Epidermal melanocyte (primary cell): ENCODE measurements around the gene CECR2.

Experiments used
- DNase-seq: peaks from one replicate; pipeline ENCODE4 v3.0.0; 2011; ENCODE audit warnings: low spot score; ENCODE audit not compliant: insufficient read length

CECR2 gene

GRCh38 chr22:17566776-17567175 is 197.5 kb downstream of the CECR2 start:
- no peak for DNase-seq

DNA sequence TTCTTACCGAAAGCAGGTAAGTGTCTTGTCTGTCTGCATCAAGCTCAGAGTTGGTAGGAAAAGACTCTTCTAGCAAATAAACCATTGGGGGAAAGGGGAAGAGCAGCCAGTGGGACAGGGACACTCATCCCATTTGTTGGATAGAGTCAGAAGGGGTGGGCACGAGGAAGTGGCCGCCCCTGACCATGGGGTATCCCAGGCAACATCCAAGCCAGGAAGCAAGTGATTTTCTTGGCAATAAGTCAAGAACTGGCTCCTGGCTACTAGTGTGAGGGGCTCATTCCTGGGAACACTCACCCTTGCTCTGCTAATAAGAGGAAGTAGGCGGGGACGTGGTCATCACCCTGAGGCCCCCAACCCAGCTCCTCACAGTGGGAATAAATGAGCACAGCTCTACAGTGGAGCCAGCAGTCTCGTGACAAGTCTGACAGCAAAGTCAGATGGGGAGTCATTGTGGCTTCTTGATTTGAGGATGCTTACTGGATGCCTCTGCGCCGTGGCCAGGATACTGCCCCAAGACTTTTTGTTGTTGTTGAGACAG is 200.8 kb downstream of the CECR2 start:
- no peak for DNase-seq

- DNase-seq, result peak; percentile 46
These were observed 201.8 kb downstream of the CECR2 start for GRCh38 chr22:17570851-17571631.

- no peak for DNase-seq
These were observed 205.9 kb downstream of the CECR2 start for GRCh38 chr22:17575151-17575550.

- DNase-seq, result no peak
These were observed 206.4 kb downstream of the CECR2 start for GRCh38 chr22:17575681-17576080.

- peak; percentile 48 for DNase-seq
These were observed 207.2 kb downstream of the CECR2 start for GRCh38 chr22:17576470-17576869.

GRCh38 chr22:17578136-17578754 is 209.0 kb downstream of the CECR2 start:
- DNase-seq, result peak; percentile 30

DNA sequence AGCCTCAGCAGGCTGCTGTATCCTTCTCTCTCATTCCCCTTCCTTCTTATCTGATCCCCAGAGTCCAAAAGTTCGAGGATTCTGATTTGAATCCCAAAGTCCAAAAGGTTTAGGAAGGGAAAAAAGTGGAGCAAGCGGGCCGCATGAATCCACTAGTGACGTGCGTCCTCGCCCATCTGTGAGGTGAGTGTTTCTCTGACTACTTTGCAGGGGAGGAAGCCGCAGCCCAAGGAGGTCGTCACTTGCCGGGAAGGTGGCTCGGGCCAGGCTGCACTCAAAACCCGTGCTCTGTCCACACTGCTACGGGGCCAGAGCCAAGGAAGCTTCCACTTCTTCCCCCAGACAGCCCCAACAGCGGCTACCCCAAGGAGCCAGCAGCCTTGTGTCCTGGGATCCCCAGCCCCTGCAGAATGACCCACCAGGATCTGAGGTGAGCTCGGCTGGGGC is 210.3 kb downstream of the CECR2 start:
- no peak for DNase-seq

DNA sequence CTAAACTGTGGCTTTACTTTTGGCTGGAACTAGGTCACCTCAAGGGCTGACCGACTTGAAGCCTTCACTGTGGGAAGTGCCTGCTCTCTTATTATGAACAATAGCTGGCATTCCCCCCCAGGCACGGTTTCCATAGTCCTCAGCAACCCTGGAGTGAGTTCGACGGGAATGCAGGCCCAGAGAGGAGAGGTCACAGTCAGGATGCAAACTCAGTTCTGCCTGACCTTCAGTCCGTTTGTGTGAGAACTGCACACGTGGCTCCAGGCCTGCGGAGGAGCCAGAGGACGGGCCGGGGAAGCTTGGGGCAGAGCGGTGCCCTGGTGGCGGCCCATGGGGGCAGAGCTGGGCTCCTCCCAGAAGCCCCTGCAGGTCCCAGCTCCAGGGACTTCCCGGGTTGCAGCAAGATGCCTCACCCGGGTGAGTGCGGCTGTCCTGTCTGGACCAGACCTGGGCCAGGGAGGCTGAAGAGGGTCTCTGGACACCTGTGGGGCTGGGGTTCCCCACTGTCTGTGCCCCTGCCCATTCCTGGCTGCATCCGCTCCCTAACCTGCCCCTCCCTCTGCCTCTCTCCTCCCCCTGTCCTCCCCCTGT is 211.3 kb downstream of the CECR2 start:
- no peak for DNase-seq

- DNase-seq, result no peak
These were observed 211.8 kb downstream of the CECR2 start for GRCh38 chr22:17581056-17581455.

DNA sequence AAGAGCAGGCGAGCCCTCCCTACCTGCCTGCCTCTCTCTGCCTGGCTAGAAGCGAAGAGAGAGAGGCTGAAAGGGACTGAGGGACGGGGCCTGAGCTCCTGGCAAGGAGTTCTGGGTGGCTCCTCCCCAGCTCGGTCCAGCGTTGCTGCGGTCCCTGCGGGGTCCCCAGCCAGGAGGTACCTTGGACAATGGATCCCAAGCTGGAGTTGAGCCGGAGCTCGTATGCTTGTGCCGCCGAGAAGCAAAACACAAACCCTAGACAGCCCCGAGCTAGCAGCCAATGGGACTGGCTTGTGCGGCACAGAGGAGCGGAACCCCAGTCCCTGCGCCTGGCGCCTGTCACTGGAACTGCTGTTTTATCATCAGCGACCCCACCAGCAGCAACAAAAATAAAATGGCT is 212.4 kb downstream of the CECR2 start:
- DNase-seq, result no peak

DNA sequence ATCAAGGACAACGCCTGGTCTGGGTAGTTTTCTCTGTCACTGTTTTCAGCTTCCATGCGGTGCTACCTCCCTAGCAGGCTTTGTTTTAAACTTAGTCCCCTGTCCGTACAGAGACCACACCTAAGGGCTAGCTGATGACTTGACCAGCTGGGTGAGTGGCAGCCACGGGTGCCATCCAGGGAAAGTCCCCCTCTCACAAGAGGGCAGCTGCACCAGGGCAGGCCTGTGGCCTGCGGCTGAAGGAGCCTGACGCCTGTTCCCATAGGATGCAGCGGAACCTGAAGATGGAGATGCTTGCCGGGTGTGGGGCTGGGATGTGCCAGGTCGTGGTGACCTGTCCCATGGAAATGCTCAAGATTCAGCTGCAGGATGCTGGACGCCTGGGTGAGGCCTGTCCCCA is 213.9 kb downstream of the CECR2 start:
- no peak for DNase-seq

DNA sequence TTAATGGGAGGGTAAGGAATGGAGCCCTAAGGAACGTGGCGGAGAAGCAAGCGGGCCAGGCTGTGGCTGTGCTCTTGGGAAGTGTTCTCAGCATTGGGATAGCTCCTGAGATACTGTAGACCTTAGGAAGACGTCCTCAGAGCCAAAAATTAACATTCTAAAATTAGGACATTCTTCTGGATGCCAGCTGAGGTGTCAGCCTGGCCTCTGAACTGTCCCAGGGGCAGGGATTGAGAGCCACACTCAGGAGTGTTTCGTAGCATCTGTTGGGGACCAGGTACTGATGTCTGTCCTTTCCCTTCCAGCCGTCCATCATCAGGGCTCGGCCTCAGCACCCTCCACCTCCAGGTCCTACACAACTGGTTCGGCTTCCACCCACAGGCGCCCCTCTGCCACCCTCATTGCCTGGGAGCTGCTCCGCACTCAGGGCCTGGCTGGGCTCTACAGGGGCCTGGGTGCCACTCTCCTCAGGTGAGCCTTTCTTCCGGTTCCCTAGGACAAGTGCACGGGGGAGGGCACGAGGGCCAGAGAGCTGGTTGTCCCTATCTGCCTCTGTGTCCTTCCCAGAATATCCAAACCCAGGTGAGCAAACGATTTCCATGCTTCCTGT is 217.7 kb downstream of the CECR2 start:
- DNase-seq, result no peak

- no peak for DNase-seq
These were observed 218.4 kb downstream of the CECR2 start for GRCh38 chr22:17587629-17588028.

DNA sequence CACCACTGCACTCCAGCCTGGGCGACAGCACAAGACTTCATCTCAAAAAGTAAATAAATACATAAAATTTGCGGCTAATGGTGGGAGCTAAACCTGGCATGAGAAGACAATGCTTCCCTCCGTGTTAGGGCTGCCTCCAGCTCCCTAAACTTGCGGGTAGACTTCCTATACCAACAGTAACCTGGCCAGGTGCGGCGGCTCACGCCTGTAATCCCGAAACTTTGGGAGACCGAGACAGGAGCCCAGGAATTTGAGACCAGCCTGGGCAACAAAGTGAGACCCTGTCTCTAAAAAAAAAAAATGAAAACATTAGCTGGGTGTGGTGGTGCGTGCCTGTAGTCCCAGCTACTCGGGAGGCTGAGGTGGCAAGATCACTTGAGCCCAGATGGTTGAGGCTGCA is 219.3 kb downstream of the CECR2 start:
- no peak for DNase-seq

DNA sequence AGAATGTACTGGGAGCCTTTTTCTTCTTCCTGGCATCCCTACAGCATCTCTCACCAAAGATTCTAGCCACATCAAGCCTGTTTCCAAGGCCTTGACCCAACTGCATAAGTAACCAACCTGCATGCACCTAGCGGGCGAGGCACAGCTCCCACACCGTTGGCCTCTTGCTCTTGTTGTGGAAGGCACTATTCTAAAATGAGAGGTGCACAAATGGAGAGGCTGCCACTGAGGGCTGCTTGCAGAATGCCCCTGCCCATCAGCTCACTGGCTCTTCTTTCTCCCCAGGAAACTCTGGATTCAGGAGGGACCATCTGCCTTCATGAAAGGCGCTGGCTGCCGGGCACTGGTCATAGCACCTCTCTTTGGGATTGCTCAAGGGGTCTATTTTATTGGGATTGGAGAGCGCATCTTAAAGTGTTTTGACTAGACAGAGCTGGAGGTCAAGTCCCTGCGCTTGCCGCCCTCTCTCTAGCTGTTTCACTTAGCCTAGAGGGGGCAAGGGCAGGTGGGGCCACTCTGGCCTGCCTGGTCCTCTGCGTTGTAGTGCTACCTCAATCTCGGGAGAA is 220.6 kb downstream of the CECR2 start:
- no peak for DNase-seq

GRCh38 chr22:17590586-17590985 is 221.3 kb downstream of the CECR2 start:
- DNase-seq, result no peak

DNA sequence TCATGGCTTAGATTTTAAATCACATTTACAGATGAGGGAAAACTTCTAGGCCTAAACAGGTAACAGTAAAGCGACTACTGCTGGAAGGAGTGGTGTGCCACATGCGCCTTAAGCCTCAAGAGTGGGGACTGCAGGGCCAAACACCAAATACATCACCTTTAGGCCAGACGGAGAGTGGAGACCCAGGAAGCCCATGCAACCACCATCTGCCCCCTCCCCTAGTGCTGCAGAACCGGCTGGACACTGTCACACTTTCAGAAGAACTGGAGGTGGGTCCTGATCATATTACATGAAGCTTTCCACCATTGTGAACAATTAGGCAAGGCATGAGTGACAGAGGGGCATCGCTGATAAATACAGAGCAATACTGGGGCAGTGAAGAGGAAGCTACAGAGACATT is 222.9 kb downstream of the CECR2 start:
- no peak for DNase-seq

- DNase-seq, result no peak
These were observed 227.0 kb downstream of the CECR2 start for GRCh38 chr22:17596226-17596625.

- DNase-seq, result no peak
These were observed 228.0 kb downstream of the CECR2 start for GRCh38 chr22:17597217-17597616.

- no peak for DNase-seq
These were observed 229.1 kb downstream of the CECR2 start for GRCh38 chr22:17598318-17598717.

DNA sequence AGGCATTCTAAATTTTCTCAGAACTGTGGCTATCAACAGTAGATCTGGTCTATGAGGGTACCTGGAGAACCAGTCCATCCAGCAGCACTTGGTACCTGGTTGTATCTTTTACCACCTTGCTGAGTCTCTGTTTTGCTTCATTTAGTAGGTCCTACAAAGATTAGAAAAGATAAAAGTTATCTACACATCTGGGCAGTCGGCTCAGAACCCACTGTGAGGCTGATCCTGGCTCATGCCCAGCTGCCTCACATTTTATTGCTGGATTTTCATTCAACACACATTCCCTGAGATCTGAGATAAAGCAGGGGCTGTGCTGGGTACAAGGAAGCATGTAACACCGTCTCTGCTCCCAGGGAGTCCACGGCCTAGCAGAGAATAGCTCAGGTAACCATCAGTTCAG is 231.8 kb downstream of the CECR2 start:
- no peak for DNase-seq
